ENCODE results near the gene EYA4. TPM values are rescaled to one million over a fixed set of nuclear protein-coding genes. Genes with fewer than 3 reads are reported as not detected.

Gene EYA4
- total RNA-seq, 4 donors from 2014 or later: 0.10 to 3.4 (median 0.23) TPM; not detected in 1

DNA sequence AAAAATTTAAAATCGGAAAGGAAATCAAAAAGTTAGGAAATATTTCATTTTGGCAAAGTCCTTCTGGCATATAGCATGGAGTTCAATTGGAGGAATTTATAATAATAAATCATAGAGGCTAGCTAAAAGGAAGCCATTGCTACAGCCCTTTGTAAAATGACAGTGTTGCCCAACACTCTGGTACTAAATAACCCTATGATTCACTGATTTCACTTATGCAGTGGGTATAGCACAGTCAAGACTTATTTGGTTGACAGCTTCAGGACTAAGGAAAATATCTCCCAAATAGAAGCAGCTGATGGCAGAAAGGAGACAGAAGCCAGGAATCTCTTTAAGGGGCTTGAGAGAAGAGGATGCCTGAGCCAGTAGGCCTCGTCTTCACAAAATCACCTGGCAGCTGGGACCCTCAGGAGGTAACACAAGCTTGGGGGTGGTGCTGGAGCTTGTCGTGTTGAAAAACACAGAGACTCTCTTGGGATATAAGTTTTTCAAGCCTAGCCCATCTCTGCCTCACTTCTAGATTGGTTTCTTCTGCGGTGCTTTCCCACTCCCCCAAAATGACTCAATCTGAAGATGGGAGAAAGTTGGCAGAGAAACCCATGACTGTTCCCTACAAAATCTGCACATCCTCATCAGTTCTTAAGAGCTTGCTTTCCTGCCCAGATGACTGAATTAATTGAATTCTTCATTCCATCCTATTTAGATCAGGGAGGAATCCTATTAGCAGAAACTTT is 38.4 kb upstream of the EYA4 start:
- WGBS: 56% methylated on average over 4 of the region's 4 CpGs
- Histone ChIP-seq H3K9me3 (no peaks in the 10 kb centered on the region), H3K36me3 (no peaks in the 10 kb centered on the region), H3K4me1 (no peaks in the 10 kb centered on the region), H3K4me3 (no peak overlapping the region), H3K27ac (no peak overlapping the region), H3K27me3 (no peaks in the 10 kb centered on the region)
- no peak for DNase-seq (ENCODE audit: low spot score in 2 of 2)
- TF ChIP-seq POLR2A (IDR thresholded peaks at IDR 0.05) (no peak), POLR2AphosphoS5 (IDR thresholded peaks at IDR 0.05) (no peak), EP300 (IDR thresholded peaks at IDR 0.05) (no peak)
- TF ChIP-seq, protein P1, sequence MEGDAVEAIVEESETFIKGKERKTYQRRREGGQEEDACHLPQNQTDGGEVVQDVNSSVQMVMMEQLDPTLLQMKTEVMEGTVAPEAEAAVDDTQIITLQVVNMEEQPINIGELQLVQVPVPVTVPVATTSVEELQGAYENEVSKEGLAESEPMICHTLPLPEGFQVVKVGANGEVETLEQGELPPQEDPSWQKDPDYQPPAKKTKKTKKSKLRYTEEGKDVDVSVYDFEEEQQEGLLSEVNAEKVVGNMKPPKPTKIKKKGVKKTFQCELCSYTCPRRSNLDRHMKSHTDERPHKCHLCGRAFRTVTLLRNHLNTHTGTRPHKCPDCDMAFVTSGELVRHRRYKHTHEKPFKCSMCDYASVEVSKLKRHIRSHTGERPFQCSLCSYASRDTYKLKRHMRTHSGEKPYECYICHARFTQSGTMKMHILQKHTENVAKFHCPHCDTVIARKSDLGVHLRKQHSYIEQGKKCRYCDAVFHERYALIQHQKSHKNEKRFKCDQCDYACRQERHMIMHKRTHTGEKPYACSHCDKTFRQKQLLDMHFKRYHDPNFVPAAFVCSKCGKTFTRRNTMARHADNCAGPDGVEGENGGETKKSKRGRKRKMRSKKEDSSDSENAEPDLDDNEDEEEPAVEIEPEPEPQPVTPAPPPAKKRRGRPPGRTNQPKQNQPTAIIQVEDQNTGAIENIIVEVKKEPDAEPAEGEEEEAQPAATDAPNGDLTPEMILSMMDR (IDR thresholded peaks at IDR 0.05): no peak

DNA sequence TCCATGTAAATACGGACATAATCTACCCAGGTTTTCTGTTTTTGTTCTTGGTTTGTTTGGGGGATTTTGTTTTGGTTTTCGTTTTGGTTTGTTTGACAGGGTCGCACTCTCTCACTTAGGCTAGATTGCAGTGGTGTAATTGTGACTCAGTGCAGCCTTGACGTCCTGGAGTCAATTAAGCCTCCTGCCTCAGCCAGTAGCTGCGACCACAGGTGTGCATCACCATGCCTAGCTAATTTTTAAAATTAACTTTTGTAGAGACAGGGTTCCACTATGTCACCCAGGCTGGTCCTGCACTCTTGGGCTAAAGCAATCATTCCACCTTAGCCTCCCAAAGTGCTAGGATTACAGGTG is 37.8 kb upstream of the EYA4 start:
- whole genome bisulfite sequencing: 72% methylated on average over 5 of the region's 5 CpGs
- H3K36me3 ChIP-seq: no peaks in the 10 kb centered on the region
- H3K4me1 ChIP-seq: no peaks in the 10 kb centered on the region
- H3K27me3 ChIP-seq: no peaks in the 10 kb centered on the region
- no peaks in the 10 kb centered on the region for H3K9me3 ChIP-seq
- DNase-seq (ENCODE audit: low spot score in 2 of 2): no peak
- no peak overlapping the region for H3K27ac ChIP-seq
- no peak overlapping the region for H3K4me3 ChIP-seq
- TF ChIP-seq, protein P1 (IDR thresholded peaks at IDR 0.05): no peak
- TF ChIP-seq EP300 (IDR thresholded peaks at IDR 0.05) (no peak), POLR2A (IDR thresholded peaks at IDR 0.05) (no peak), POLR2AphosphoS5 (IDR thresholded peaks at IDR 0.05) (no peak)

DNA sequence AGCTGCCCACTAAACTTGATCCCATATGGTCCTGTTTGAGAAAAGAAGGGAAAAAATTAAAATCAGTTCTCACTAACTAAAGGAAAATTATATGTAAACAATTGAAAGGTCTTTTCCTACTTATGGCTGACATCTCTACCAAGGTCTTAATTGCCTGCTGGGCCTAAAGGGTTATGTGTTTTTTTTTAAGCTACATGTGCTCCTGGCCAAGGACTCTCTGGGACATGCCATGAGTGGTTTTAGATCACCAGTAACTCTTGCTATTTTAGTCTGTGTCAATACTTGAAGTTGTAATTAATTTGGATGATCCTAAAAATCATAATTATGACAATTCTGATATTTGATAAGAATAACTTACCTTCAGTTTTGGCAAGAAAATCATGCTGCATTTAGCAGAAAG is 35.9 kb upstream of the EYA4 start:
- DNase-seq (ENCODE audit: low spot score in 2 of 2): no peak
- H3K36me3 ChIP-seq: no peaks in the 10 kb centered on the region
- no peak overlapping the region for H3K27ac ChIP-seq
- H3K4me3 ChIP-seq: no peak overlapping the region
- H3K4me1 ChIP-seq: no peaks in the 10 kb centered on the region
- H3K9me3 ChIP-seq: no peaks in the 10 kb centered on the region
- no peaks in the 10 kb centered on the region for H3K27me3 ChIP-seq
- TF ChIP-seq POLR2AphosphoS5 (IDR thresholded peaks at IDR 0.05): no peak
- TF ChIP-seq, protein P1 (IDR thresholded peaks at IDR 0.05): no peak
- no peak for TF ChIP-seq EP300 (IDR thresholded peaks at IDR 0.05)
- TF ChIP-seq POLR2A (IDR thresholded peaks at IDR 0.05): no peak

DNA sequence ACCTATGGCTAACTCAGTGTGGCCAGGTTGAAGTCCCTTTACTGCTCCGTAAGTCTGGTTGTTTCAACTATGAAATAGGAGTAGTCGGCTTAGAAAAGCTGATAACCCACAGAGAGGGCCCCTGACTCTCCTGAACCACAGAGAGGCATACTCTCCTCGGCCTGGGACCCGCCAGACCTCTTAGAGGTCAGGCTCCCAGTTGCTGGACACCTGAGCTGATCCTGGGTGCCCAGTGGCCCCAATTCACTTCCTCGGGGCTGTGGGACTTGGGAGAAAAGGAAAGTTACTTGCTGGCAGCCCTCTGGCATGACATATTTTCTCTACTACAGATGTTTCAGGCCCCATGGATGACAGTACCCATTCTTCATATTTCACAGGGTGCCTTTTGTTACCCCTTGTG is 34.2 kb upstream of the EYA4 start:
- H3K27me3 ChIP-seq: no peaks in the 10 kb centered on the region
- H3K9me3 ChIP-seq: no peaks in the 10 kb centered on the region
- 77% methylated on average over 5 of the region's 5 CpGs for WGBS
- no peak overlapping the region for H3K27ac ChIP-seq
- no peaks in the 10 kb centered on the region for H3K36me3 ChIP-seq
- no peaks in the 10 kb centered on the region for H3K4me1 ChIP-seq
- TF ChIP-seq EP300 (IDR thresholded peaks at IDR 0.05) (no peak), POLR2AphosphoS5 (IDR thresholded peaks at IDR 0.05) (no peak), POLR2A (IDR thresholded peaks at IDR 0.05) (no peak)
- TF ChIP-seq, protein P1 (IDR thresholded peaks at IDR 0.05): no peak
- DNase-seq (ENCODE audit: low spot score in 2 of 2): no peak
- no peak overlapping the region for H3K4me3 ChIP-seq

DNA sequence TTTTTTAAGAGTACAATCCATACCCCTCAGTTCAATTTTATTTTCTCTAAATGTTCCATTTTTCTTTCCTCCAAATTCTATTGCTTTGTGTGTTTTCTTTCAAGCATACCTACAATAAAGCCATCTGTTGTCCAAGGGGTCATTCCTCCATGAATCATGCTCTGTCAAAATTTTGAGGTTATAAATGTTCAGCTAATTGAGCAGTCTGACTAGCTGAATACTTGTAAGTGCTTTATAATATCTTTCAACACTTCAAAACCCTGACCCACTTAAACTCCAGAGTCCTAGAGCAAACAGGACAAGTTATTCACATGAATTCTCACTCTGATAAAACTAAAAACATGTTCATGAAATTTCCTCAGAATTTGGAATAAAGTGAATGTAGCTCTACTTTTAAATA is 33.4 kb upstream of the EYA4 start:
- no peak overlapping the region for H3K27ac ChIP-seq
- H3K9me3 ChIP-seq: no peaks in the 10 kb centered on the region
- TF ChIP-seq, protein P1 (IDR thresholded peaks at IDR 0.05): no peak
- TF ChIP-seq POLR2AphosphoS5 (IDR thresholded peaks at IDR 0.05): no peak
- no peak overlapping the region for H3K4me3 ChIP-seq
- H3K27me3 ChIP-seq: no peaks in the 10 kb centered on the region
- H3K4me1 ChIP-seq: no peaks in the 10 kb centered on the region
- no peak for DNase-seq (ENCODE audit: low spot score in 2 of 2)
- no peaks in the 10 kb centered on the region for H3K36me3 ChIP-seq
